Stimulated activated naive B cell treated with anti-CD40 and anti-IgM and Interleukin-4, amounts not matched to agents 10 μg/mL and 1 μg/mL and 100 μg/mL, for 72 hours (primary cell): Measurements from ENCODE around the gene NID2.

Experiments
- ATAC-seq, 2 donors: fragments of 150-1000 bp; cut with Tn5 transposase; replicated peaks; 2 replicates each; pipeline ENCODE4 v1.10.0; 2021; ENCODE audit warnings: moderate library complexity in 1 of 2
- DNase-seq: peaks from one replicate; pipeline ENCODE4 v3.0.0; 2021
- H3K27ac Mint-ChIP-seq: one replicate; pipeline ENCODE4 v1.8.0; 2022; ENCODE audit warnings: mild to moderate bottlenecking, mixed read lengths
- H3K27me3 Mint-ChIP-seq, 2 donors: one replicate each; pipeline ENCODE4 v1.8.0; 2022; ENCODE audit warnings: mixed read lengths in 2 of 2
- H3K36me3 Mint-ChIP-seq, 2 donors: one replicate each; pipeline ENCODE4 v1.8.0; 2022; ENCODE audit warnings: mixed read lengths in 2 of 2, mild to moderate bottlenecking in 1 of 2
- H3K4me1 Mint-ChIP-seq, 2 donors: one replicate each; pipeline ENCODE4 v1.8.0; 2022; ENCODE audit warnings: mixed read lengths in 2 of 2, mild to moderate bottlenecking in 1 of 2
- H3K4me3 Mint-ChIP-seq, 2 donors: one replicate each; pipeline ENCODE4 v1.8.0; 2022; ENCODE audit warnings: mild to moderate bottlenecking in 2 of 2, mixed read lengths in 2 of 2, moderate library complexity in 1 of 2
- H3K9me3 Mint-ChIP-seq, 2 donors: one replicate each; pipeline ENCODE4 v1.8.0; 2022; ENCODE audit warnings: mixed read lengths in 2 of 2, mild to moderate bottlenecking in 1 of 2

NID2 gene

DNA sequence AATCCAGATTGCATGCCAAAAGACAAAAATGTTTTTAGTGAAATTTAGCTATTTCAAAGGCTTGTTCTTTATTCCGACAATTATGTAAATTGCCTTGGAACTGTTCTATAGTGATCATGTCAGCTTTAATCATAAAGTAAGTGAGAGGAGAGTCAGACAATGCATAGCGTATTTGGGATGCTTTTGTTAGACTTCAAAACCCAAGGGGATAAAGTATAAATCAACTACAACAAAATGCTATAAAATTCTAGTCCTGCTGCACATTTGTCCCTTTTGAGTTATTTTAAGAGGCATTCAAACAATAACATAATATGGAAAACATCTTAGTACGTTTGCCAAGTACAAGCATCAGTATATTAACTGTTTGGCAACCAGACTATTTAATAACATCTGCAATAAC, 68.2 kb downstream of the NID2 start:
- Mint-ChIP-seq H3K4me3 (no peak overlapping the region), H3K27ac (no peak overlapping the region), H3K4me1 (peaks cover 0 to 1% of the 10 kb centered on the region in 2 donors), H3K27me3 (no peaks in the 10 kb centered on the region), H3K36me3 (peaks cover 21 to 34% of the 10 kb centered on the region in 2 donors), H3K9me3 (no peaks in the 10 kb centered on the region)
- DNase-seq (no peak), ATAC-seq (no peak)

DNA sequence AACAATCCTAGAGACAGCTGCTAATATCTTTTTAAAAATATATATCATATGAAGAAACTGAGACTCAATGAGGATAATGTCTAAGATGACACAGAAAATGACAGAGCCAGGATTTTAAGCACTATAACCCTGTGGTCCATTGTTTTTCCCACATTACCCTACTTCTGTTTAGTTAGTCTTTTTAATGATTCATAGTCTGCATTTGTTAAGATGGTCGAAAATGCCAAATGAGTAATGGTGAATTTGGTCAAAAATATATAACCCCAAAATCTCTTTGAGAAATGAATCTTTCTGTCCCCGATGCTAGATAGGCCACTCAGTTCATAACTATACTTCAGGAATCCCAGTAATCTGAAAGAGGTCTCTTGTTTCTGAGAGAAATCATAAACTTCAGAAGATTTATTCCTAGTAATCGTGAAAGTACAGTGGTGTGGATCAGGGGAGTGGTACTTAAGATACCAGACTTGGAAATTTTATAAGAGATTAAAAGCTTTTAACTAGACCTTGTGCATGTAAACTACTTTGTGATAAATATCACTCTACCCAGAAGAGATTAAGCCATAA, 68.8 kb downstream of the NID2 start:
- no peaks in the 10 kb centered on the region for H3K9me3 Mint-ChIP-seq
- H3K4me3 Mint-ChIP-seq, result no peak overlapping the region
- H3K4me1 Mint-ChIP-seq, result peaks cover 0 to 1% of the 10 kb centered on the region in 2 donors
- H3K27ac Mint-ChIP-seq, result no peak overlapping the region
- no peak for DNase-seq
- H3K27me3 Mint-ChIP-seq, result no peaks in the 10 kb centered on the region
- H3K36me3 Mint-ChIP-seq, result peaks cover 17 to 33% of the 10 kb centered on the region in 2 donors
- no peak for ATAC-seq

DNA sequence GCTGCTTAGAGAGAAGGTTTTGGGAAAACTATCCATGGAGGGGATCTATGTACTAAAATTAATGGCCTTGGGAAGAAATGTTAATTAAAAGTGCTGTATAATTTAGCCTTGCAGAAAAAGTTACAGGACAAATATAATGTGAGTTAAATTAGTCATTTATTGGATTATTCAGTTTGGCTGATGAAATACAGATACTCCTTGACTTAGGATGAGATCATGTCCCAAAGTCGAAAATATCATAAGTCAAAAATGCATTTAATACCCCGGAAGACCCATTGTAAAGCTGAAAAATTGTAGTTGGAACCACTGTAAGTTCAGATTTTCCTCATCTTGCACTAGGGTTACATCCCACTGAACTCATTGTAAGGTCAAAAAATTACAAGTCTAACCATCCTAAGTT, 69.8 kb downstream of the NID2 start:
- DNase-seq (no peak), ATAC-seq (no peak)
- Mint-ChIP-seq H3K4me3 (no peak overlapping the region), H3K9me3 (no peaks in the 10 kb centered on the region), H3K4me1 (peaks cover 4 to 6% of the 10 kb centered on the region in 2 donors), H3K27me3 (no peaks in the 10 kb centered on the region), H3K36me3 (peaks cover 14 to 37% of the 10 kb centered on the region in 2 donors), H3K27ac (no peak overlapping the region)

DNA sequence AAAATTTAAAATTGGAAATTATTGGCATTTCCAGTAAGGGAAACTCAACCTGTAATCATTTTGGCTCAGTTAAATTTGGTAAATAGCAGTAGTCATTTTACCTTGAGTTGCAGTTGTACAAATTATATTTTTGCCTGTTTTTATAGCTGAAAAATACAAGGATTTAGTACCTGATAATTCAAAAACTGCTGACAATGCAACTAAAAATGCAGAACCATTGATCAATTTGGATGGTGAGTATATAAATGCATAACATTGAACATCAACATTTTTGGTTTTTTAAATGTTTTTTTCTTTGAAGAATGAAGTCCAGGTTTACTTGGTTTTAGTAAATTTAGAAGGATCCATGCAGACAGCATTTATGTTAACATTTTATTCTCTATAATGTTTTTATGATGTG, 70.5 kb downstream of the NID2 start:
- no peak for ATAC-seq
- DNase-seq, result no peak
- H3K36me3 Mint-ChIP-seq, result peaks cover 12 to 38% of the 10 kb centered on the region in 2 donors
- H3K4me3 Mint-ChIP-seq, result no peak overlapping the region
- no peak overlapping the region for H3K27ac Mint-ChIP-seq
- H3K4me1 Mint-ChIP-seq, result peaks cover 8 to 10% of the 10 kb centered on the region in 2 donors
- H3K9me3 Mint-ChIP-seq, result no peaks in the 10 kb centered on the region
- H3K27me3 Mint-ChIP-seq, result no peaks in the 10 kb centered on the region

DNA sequence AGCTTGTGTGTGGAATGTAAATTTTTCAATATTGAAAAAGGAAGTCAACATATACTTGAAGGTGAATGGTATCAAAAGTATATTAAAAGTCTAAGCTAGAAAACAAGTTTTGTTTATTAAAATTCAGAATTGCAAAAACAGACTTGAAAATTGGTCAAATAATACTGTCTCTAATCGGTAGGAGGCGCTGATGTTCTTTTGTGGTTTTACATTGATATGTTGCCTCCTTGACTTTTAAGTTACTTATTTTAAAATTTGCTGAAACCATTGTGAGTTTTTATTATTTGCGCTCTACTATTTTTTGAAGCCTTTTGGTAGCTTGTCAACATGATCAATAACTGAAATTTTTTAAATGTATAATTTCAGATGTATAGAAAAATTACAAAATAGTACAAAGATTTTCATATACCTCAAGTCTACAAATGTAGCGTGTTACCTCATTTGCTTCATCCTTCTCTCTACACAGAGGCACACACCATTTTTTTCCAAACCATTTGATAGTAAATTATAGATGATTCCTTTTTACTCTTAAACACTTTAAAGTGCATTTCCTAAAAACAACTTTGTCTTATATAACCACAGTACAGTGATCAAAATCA, 72.6 kb downstream of the NID2 start:
- H3K9me3 Mint-ChIP-seq, result no peaks in the 10 kb centered on the region
- ATAC-seq, result no peak
- no peak overlapping the region for H3K4me3 Mint-ChIP-seq
- H3K36me3 Mint-ChIP-seq, result peaks cover 10 to 34% of the 10 kb centered on the region in 2 donors
- H3K27ac Mint-ChIP-seq, result no peak overlapping the region
- DNase-seq, result no peak
- peaks cover 8 to 11% of the 10 kb centered on the region in 2 donors for H3K4me1 Mint-ChIP-seq
- no peaks in the 10 kb centered on the region for H3K27me3 Mint-ChIP-seq

DNA sequence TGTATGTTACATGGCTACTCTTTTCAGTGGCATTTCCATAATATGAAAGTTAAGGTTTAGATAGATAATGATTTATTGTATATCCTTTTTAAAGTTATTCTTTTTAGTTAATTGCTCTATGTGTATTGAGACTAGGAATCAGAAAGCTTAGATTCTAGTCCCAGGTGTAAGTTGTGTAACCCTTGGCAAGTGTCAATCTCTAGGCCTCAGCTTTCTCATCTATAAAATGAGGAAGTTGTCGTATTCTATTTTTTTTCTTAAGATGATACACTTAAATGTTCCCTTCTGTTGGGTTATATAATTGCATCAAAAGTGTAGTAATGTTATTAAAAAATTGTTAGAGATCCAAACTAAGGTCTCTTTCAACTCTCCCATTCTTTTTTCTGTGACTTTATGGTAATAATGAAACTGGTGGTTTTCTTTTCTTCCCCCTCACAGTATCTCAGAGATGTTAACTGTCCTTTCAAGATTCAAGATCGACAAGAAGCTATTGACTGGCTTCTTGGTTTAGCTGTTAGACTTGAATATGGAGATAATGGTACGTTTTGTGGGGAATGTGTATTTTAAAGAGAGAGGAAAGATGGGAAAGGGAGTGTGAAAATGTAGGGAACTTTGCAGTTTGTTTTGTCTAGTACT, 75.5 kb downstream of the NID2 start:
- Mint-ChIP-seq H3K36me3 (peaks cover 6 to 23% of the 10 kb centered on the region in 2 donors), H3K9me3 (no peaks in the 10 kb centered on the region), H3K27me3 (no peaks in the 10 kb centered on the region), H3K27ac (no peak overlapping the region), H3K4me3 (no peak overlapping the region), H3K4me1 (peaks cover 14 to 23% of the 10 kb centered on the region in 2 donors)
- ATAC-seq (no peak), DNase-seq (no peak)

DNA sequence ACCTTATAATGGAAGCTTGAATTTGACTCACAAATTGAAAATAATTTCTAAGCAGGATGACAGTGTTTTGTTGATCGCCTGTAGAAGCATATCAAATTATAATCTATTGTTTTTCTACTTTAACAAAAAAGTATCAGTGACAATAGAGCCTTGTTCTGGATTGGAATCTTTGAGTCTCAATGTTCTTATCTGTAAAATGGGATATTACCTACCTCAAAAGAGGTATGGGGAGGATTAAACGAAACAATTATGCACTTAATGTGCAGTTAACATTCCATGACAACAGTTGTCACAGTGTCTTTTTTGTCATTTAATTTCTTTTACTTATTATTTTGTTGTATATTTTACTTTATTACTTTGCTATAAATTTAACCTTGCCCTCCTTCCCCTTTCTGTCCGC, 78.4 kb downstream of the NID2 start:
- peak overlapping the region; percentile 90 to 93 for H3K4me3 Mint-ChIP-seq
- H3K4me1 Mint-ChIP-seq, result peaks cover 13 to 25% of the 10 kb centered on the region in 2 donors
- no peaks in the 10 kb centered on the region for H3K9me3 Mint-ChIP-seq
- ATAC-seq, result no peak
- H3K27me3 Mint-ChIP-seq, result no peaks in the 10 kb centered on the region
- H3K27ac Mint-ChIP-seq, result no peak overlapping the region
- H3K36me3 Mint-ChIP-seq, result peaks cover 1 to 16% of the 10 kb centered on the region in 2 donors
- DNase-seq, result no peak

DNA sequence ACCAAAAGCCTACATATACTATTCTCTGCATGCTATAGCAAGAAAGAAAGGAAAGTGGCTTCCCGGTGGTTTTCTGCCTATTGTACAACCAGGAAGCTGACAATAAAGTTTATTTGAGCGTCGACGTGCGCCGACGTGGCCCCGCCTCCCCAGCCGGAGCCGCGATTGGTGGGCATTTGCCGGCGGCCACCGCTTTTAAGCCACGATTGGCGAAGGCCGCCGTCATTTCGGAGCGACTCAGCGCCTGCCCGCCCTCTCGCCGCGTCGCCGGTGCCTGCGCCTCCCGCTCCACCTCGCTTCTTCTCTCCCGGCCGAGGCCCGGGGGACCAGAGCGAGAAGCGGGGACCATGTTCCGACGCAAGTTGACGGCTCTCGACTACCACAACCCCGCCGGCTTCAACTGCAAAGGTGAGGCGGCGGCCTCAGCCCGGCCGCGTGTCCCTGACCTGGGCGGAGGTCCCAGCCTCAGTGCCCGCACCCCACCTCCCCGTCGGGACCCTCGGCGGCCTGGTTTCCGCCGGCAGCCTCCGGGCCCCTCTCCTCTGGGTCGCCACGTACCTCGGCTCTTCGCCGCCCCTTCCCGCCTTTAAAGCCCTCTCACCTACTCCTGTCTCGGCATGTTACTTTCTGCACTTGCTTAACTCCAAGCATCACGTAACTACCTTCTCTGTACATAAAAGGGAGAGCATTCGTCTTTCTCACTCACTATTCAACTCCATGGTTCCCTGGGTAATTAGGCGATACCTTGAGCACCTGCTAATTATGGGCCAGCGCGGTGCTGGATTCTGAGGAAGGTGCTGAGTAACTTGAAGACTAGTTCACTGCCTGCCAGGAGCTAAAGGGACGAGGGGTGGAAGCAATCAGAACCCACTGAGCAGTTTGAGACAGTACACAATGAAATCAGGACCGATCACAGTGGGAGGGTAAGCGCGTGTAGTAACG, 79.3 kb downstream of the NID2 start, which contains the start of gene RTRAF:
RTRAF (plus strand) TSS at position 254 of the 942 bp plus-strand sequence; CDS start at position 348, 94 bp downstream.
- no peaks in the 10 kb centered on the region for H3K27me3 Mint-ChIP-seq
- H3K36me3 Mint-ChIP-seq, result peaks cover 1 to 12% of the 10 kb centered on the region in 2 donors
- ATAC-seq (peak; percentile 96 to 97), DNase-seq (peak; percentile 88)
- H3K9me3 Mint-ChIP-seq, result no peaks in the 10 kb centered on the region
- H3K4me3 Mint-ChIP-seq, result peak within 1 kb of the TSS; percentile 90 to 93
- H3K4me1 Mint-ChIP-seq, result peaks cover 10 to 25% of the 10 kb centered on the region in 2 donors
- H3K27ac Mint-ChIP-seq, result peak within 1 kb of the TSS; percentile 95

DNA sequence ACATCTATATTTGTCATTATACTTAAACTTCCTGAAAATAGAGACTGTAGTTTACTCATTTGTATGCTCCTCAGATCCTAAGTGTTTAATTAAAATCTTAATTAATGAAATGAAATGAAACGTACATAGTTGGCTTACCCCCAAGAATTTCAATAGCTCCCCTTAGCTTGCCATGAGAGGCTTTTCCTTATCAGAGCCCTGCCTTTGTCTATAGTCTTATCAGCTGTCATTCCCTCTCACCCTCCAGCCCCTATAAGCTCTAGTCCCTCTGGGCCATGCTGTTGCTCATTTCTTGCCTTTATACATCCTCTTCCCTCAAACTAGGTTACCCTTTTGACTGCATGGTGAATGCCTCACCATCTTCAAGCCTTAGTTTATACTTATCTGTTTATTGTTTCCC, 80.6 kb downstream of the NID2 start:
- DNase-seq (no peak), ATAC-seq (no peak)
- Mint-ChIP-seq H3K36me3 (peaks cover 3 to 8% of the 10 kb centered on the region in 2 donors), H3K4me1 (peaks cover 6 to 14% of the 10 kb centered on the region in 2 donors), H3K27ac (peak overlapping the region; percentile 95), H3K27me3 (no peaks in the 10 kb centered on the region), H3K4me3 (no peak overlapping the region), H3K9me3 (peaks cover 0 to 4% of the 10 kb centered on the region in 2 donors)

DNA sequence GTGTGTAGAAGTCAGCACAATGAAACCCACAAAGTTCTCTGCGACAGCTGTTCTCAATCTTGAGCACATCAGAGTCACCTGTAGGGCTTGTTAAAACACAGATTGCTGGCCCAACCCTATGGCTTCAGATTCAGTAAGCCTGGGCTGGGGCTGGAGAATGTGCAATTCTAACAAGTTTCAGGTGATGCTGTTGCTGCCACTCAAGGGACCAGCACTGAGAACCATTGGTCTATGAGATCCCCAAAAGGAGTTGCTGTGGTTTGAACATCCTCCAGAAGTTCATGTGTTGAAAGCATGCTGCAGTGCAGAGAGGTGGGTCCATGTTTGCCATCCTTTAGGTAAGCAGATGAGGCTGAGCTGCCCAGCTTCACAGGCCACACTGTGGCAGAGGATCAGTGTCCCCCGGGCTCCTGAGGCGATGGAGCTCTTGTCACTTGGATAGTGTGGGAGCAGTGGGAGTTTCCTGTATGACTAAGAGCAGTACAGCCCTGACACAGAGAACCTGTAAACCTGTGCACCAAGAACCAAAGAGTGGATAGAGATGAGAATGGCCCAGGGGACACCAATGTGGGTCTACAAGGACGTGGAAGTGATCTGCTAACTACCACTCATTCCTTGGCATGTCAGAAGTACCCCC, 87.5 kb downstream of the NID2 start:
- Mint-ChIP-seq H3K36me3 (peaks cover 3 to 8% of the 10 kb centered on the region in 2 donors), H3K4me1 (peaks cover 2 to 7% of the 10 kb centered on the region in 2 donors), H3K27me3 (no peaks in the 10 kb centered on the region), H3K9me3 (peaks cover 0 to 4% of the 10 kb centered on the region in 2 donors), H3K27ac (no peak overlapping the region), H3K4me3 (no peak overlapping the region)
- DNase-seq (no peak), ATAC-seq (peak; percentile 49 to 58)

DNA sequence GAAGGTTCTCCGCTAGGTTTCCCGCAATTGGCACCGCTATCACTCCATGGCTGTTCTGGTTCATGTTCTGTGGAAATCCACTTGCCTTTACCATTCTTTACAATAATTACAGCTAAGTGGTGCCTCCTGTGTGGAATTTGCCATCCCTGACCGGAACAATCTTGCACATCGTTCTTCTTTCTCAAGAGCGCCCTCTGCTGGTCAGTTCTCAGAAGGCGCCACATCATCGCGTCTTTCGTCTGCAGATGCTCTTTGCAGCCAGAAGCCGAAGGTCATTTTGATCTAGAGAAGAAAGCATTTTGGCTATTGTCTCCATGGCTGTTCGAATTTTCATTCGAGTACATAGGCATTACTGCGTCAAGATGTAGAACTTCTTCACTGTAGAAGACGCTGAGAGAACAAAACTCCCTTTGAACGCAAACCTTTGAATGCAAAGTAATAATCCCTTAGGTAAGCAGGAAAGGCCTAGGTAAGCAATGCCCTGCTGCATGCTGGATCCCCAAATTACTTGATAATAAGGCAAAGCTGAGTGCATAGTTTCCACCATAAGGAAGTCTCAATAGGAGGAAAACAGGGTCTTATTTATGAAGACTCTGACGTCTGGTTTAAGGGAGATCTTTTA, 89.7 kb downstream of the NID2 start:
- H3K36me3 Mint-ChIP-seq, result peaks cover 3 to 4% of the 10 kb centered on the region in 2 donors
- peak; percentile 58 for DNase-seq
- no peak overlapping the region for H3K27ac Mint-ChIP-seq
- H3K4me3 Mint-ChIP-seq, result no peak overlapping the region
- H3K27me3 Mint-ChIP-seq, result no peaks in the 10 kb centered on the region
- H3K4me1 Mint-ChIP-seq, result peaks cover 2 to 7% of the 10 kb centered on the region in 2 donors
- peak; percentile 78 to 83 for ATAC-seq
- peaks cover 0 to 4% of the 10 kb centered on the region in 2 donors for H3K9me3 Mint-ChIP-seq

DNA sequence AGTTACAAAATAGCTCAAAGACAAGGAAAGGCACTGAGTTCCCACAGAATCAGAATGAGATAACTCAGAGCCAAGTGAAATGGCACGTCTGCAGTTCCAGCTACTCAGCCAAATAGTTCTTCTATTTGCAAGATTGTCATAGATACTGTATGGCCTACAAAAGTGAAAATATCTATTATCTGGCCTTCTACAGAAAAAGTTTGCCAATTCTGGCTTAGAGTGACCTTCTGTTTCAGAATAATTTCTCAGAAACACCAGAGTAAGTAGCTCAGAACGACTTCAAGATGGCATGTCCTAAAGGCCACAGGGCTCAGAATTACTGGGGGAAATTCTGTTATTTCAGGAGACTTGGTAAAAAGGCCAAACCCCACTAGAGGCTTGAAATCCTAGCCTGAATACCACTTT, 90.2 kb downstream of the NID2 start:
- H3K4me3 Mint-ChIP-seq, result no peak overlapping the region
- DNase-seq (no peak), ATAC-seq (peak; percentile 42 to 58)
- peaks cover 2 to 7% of the 10 kb centered on the region in 2 donors for H3K4me1 Mint-ChIP-seq
- H3K36me3 Mint-ChIP-seq, result peaks cover 1 to 3% of the 10 kb centered on the region in 2 donors
- H3K27me3 Mint-ChIP-seq, result no peaks in the 10 kb centered on the region
- H3K9me3 Mint-ChIP-seq, result peaks cover 0 to 2% of the 10 kb centered on the region in 2 donors
- no peak overlapping the region for H3K27ac Mint-ChIP-seq

DNA sequence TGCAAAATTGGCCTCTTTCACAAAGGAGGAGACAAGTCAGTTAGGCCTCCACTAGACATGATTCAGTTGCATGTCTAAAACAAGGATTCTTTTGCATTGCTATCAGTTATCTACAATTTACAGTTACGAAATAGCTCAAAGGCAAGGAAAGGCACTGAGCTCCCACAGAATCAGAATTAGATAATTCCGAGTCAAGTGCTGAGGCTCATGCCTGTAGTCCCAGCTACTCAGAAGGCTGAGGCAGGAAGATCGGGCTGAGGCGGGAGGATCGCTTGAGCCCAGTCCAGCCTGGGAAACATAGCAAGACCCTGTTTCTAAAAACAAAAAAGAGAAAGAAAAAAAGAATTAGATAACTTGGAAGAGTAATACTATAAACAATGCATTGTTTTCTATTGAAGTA, 91.8 kb downstream of the NID2 start:
- Mint-ChIP-seq H3K9me3 (no peaks in the 10 kb centered on the region), H3K4me1 (peaks cover 4 to 7% of the 10 kb centered on the region in 2 donors), H3K27ac (no peak overlapping the region), H3K4me3 (no peak overlapping the region), H3K36me3 (no peaks in the 10 kb centered on the region), H3K27me3 (no peaks in the 10 kb centered on the region)
- ATAC-seq (no peak), DNase-seq (no peak)
